OCI-LY3 (cell line): Measurements from ENCODE around the gene MIDN.

ENCODE experiments used
- EZH2phosphoT487 ChIP-seq: fragments of 200-600 bp; shearing (Covaris generic); IDR thresholded peaks from 2 replicates; pipeline ENCODE4 v1.6.1; 2018; ENCODE audit warnings: antibody characterized with exemption, mixed run types, low read depth
- TF ChIP-seq, protein P1 (sequence below): fragments of 200-600, 300-600 bp; sonication (generic); IDR thresholded peaks from 2 replicates; pipeline ENCODE4 v1.5.1; 2014; ENCODE audit warnings: antibody characterized with exemption, low read length, low read depth

DNA sequence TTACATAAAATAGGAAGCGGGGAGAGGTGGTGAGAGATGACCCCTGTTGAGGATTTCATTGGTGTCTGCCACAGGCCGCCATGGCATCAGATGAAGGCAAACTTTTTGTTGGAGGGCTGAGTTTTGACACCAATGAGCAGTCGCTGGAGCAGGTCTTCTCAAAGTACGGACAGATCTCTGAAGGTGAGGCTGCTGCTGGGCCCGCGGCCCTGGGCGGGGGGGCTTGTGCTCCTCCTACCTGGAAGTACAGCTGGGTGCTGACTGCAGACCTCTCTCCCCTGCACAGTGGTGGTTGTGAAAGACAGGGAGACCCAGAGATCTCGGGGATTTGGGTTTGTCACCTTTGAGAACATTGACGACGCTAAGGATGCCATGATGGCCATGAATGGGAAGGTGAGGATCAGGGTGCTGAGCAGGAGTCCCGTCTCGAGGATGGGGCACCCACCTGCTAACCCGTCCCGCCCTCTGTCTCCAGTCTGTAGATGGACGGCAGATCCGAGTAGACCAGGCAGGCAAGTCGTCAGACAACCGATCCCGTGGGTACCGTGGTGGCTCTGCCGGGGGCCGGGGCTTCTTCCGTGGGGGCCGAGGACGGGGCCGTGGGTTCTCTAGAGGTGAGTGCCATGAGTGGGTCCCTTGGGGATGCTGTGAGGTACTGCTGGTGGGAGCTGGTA, 22.6 kb downstream of the MIDN start:
- TF ChIP-seq, protein P1, sequence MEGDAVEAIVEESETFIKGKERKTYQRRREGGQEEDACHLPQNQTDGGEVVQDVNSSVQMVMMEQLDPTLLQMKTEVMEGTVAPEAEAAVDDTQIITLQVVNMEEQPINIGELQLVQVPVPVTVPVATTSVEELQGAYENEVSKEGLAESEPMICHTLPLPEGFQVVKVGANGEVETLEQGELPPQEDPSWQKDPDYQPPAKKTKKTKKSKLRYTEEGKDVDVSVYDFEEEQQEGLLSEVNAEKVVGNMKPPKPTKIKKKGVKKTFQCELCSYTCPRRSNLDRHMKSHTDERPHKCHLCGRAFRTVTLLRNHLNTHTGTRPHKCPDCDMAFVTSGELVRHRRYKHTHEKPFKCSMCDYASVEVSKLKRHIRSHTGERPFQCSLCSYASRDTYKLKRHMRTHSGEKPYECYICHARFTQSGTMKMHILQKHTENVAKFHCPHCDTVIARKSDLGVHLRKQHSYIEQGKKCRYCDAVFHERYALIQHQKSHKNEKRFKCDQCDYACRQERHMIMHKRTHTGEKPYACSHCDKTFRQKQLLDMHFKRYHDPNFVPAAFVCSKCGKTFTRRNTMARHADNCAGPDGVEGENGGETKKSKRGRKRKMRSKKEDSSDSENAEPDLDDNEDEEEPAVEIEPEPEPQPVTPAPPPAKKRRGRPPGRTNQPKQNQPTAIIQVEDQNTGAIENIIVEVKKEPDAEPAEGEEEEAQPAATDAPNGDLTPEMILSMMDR: no peak
- TF ChIP-seq EZH2phosphoT487: no peak
